A673 (cell line): ENCODE data around the gene AP5B1. TPM values are rescaled to one million over a fixed set of nuclear protein-coding genes. Genes with fewer than 3 reads are reported as not detected.
A peak's percentile ranks its signal among the peaks of the same experiment; 100 is the strongest.

Experiments
- Bru-seq: library from RNA; stranded (reverse); fragments of 400-500 nt; gene quantifications from one replicate; lab custom pipeline; 2021; lab: Mats Ljungman, UMichigan
- BruChase-seq, 2 experiments: library from RNA; stranded (reverse); fragments of 400-500 nt; gene quantifications; one replicate each; lab custom pipeline; 2021; lab: Mats Ljungman, UMichigan
- BruUV-seq: library from RNA; stranded (reverse); fragments of 400-500 nt; replicated peaks from 2 replicates; lab custom pipeline; 2021; lab: Mats Ljungman, UMichigan
- CTCF ChIA-PET: fragments of 300-600 bp; sonication (Branson Sonifier 250); formaldehyde crosslinking; loops from one replicate; lab custom pipeline; 2022; ENCODE audit warnings: antibody characterized with exemption; lab: Charles Lee
- POLR2A ChIA-PET: fragments of 300-600 bp; sonication (Branson Sonifier 250); formaldehyde crosslinking; loops from one replicate; lab custom pipeline; 2022; ENCODE audit warnings: antibody characterized with exemption; ENCODE audit not compliant: low non-redundant PET; lab: Charles Lee
- DNase-seq: peaks from one replicate; pipeline ENCODE4 v3.0.0-alpha.2; 2015; ENCODE audit warnings: low spot score
- H3K27ac ChIP-seq: fragments of 200-600 bp; sonication (generic); 2 replicates; pipeline ENCODE4 v1.5.1; 2016; ENCODE audit warnings: mixed run types, low read depth, mild to moderate bottlenecking, mixed read lengths, antibody characterized with exemption, low read length; ENCODE audit not compliant: poor library complexity, severe bottlenecking
- H3K27me3 ChIP-seq: fragments of 200-600 bp; sonication (generic); replicated peaks from 2 replicates; pipeline ENCODE4 v1.6.1; 2017; ENCODE audit warnings: mixed run types, low read depth, mild to moderate bottlenecking, mixed read lengths, antibody characterized with exemption, low read length; ENCODE audit not compliant: insufficient read depth, poor library complexity
- H3K36me3 ChIP-seq: fragments of 200-600 bp; sonication (generic); 2 replicates; pipeline ENCODE4 v1.6.1; 2016; ENCODE audit warnings: mixed run types, mild to moderate bottlenecking, mixed read lengths, antibody characterized with exemption, low read length; ENCODE audit not compliant: insufficient read depth, poor library complexity, severe bottlenecking
- H3K4me1 ChIP-seq: fragments of 200-600 bp; sonication (generic); 2 replicates; pipeline ENCODE4 v1.6.1; 2017; ENCODE audit warnings: mixed run types, mild to moderate bottlenecking, mixed read lengths, antibody characterized with exemption, low read length; ENCODE audit not compliant: insufficient read depth, poor library complexity, severe bottlenecking
- H3K4me3 ChIP-seq: fragments of 200-600 bp; sonication (generic); 2 replicates; pipeline ENCODE4 v1.5.1; 2016; ENCODE audit warnings: low read depth, mixed run types, mild to moderate bottlenecking, mixed read lengths, low read length; ENCODE audit not compliant: poor library complexity, severe bottlenecking
- H3K9me3 ChIP-seq: fragments of 200-600 bp; sonication (generic); 2 replicates; pipeline ENCODE4 v1.6.1; 2016; ENCODE audit warnings: mixed run types, low read depth, mild to moderate bottlenecking, mixed read lengths, antibody characterized with exemption, low read length; ENCODE audit not compliant: poor library complexity, severe bottlenecking
- CTCF ChIP-seq: fragments of 300-800, 200-600 bp; sonication (generic); conservative IDR thresholded peaks from 2 replicates; pipeline ENCODE4 v1.5.1; 2017; ENCODE audit warnings: low read depth, mild to moderate bottlenecking, antibody characterized with exemption, low read length, moderate library complexity, mixed read lengths
- EZH2 ChIP-seq: fragments of 200-600 bp; sonication (generic); IDR thresholded peaks from 2 replicates; pipeline ENCODE4 v1.6.1; 2017; ENCODE audit warnings: borderline replicate concordance, low read depth, mild to moderate bottlenecking, mixed read lengths, antibody characterized with exemption, low read length; ENCODE audit not compliant: poor library complexity, severe bottlenecking
- intact Hi-C: fragments of 100-400 bp; cut with micrococcal nuclease; formaldehyde crosslinking; loops from one replicate; pipeline ENCODE4 v1.10.0; 2022; ENCODE audit not compliant: unreplicated experiment
- long read RNA-seq: library from polyadenylated mRNA; stranded (forward); transcript quantifications from one replicate; pipeline ENCODE4 v2.0.0, GENCODE V29; 2022
- total RNA-seq: library from RNA; stranded (reverse); gene quantifications from 2 replicates; pipeline ENCODE4 v1.2.3, GENCODE V29; 2021

The AP5B1 gene
- total RNA-seq = 22.5 and 22.8 TPM in 2 replicates
- Bru-seq, nascent RNA = percentile 67 among the genes with signal in this experiment
- BruChase-seq, experiment 1, labeled RNA remaining after a 2-hour chase = percentile 88 among the genes with signal in this experiment
- percentile 81 among the genes with signal in this experiment for BruChase-seq, experiment 2, labeled RNA remaining after a 6-hour chase
- long read RNA-seq, full-length matches to known transcripts = 29 of 42 reads
- long read RNA-seq, partial matches to known transcripts = 0 of 42 reads
- long read RNA-seq, other reads (novel, unspliced or antisense) = 13 of 42 reads

GRCh38 chr11:65780770-65781151 lies at the start of gene AP5B1:
TSS of gene AP5B1 (minus strand) at chr11:65780976. CDS start at chr11:65780591, 385 bp downstream.
- Histone ChIP-seq H3K27ac (peak within 1 kb of the TSS; percentile 92), H3K36me3 (peaks cover 23% of the 10 kb centered on the region), H3K9me3 (no peaks in the 10 kb centered on the region), H3K4me1 (peaks cover 8% of the 10 kb centered on the region), H3K4me3 (peak within 1 kb of the TSS; percentile 98), H3K27me3 (peaks cover 13% of the 10 kb centered on the region)
- no peak for TF ChIP-seq CTCF
- POLR2A ChIA-PET = interaction anchor here (0.5 kb wide), 1 partner anchor 69 kb away, joined by 15 read pairs; no protein-coding TSS in a partner anchor
- CTCF ChIA-PET = interaction anchor here (0.7 to 1.7 kb wide), 8 partner anchors 9 to 166 kb away, joined by 3 to 12 read pairs (median 6); partner anchors contain the start of genes KAT5, MUS81, PCNX3 and RNASEH2C
- intact Hi-C loops = loop anchor here (5.0 kb wide), 3 partner anchors 37 to 222 kb away; partner anchors contain the start of genes BANF1, EIF1AD and KAT5
- DNase-seq = peak; percentile 66
- BruUV-seq = no TSS peak

GRCh38 chr11:65829459-65829858 lies 48.7 kb upstream of the AP5B1 start:
- Histone ChIP-seq H3K27ac (no peak overlapping the region), H3K27me3 (no peaks in the 10 kb centered on the region), H3K36me3 (no peaks in the 10 kb centered on the region), H3K4me1 (no peaks in the 10 kb centered on the region), H3K9me3 (no peaks in the 10 kb centered on the region), H3K4me3 (no peak overlapping the region)
- BruUV-seq = no TSS peak
- intact Hi-C loops = no loop called here
- POLR2A ChIA-PET = no interaction called here
- no peak for TF ChIP-seq EZH2
- no peak for TF ChIP-seq CTCF
- DNase-seq = no peak
- CTCF ChIA-PET = interaction anchor here (0.7 to 1.1 kb wide), 2 partner anchors 50 to 1065 kb away, joined by 3 to 4 read pairs; no protein-coding TSS in a partner anchor

- DNase-seq = no peak
- ChIA-PET POLR2A (no interaction called here), CTCF (interaction anchor here (0.6 to 1.2 kb wide), 3 partner anchors 47 to 300 kb away, joined by 3 to 13 read pairs (median 5); partner anchors contain the start of gene AP5B1)
- H3K9me3 ChIP-seq = no peaks in the 10 kb centered on the region
- H3K27me3 ChIP-seq = no peaks in the 10 kb centered on the region
- no peak for TF ChIP-seq EZH2
- no peak for TF ChIP-seq CTCF
- H3K4me3 ChIP-seq = no peak overlapping the region
- H3K4me1 ChIP-seq = no peaks in the 10 kb centered on the region
- no peak overlapping the region for H3K27ac ChIP-seq
- H3K36me3 ChIP-seq = no peaks in the 10 kb centered on the region
- BruUV-seq = no TSS peak
- intact Hi-C loops = no loop called here
These were observed 46.4 kb upstream of the AP5B1 start for GRCh38 chr11:65826984-65827735.
